ENCODE measurements around the gene STIL.
"Not testable (repeated sequence)": the region's sequence is repeated elsewhere in the genome, so short reads cannot be mapped to it uniquely, and the experiment has no call there.

The STIL gene

GRCh38 chr1:47323599-47324031 lies 9.7 kb upstream of the STIL start:
- in situ Hi-C loops (cut with MboI; ENCODE audit: low sequenced_read_pairs), result no loop called here

DNA sequence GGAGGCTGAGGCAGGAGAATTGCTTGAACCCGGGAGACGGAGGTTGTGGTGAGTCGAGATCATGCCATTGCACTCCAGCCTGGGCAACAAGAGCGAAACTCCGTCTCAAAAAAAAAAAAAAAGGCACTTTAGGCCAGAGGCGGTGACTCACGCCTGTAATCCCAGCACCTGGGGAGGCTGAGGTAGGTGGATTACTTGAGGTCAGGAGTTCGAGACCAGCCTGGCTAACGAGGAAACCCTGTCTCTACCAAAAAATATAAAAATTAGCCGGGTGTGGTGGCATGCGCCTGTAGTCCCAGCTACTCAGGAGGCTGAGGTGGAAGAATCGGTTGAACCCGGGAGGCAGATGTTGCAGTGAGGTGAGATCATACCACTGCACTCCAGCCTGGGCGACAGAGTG lies 6.0 kb upstream of the STIL start:
- in situ Hi-C loops (cut with MboI; ENCODE audit: low sequenced_read_pairs), result not testable (repeated sequence)

- in situ Hi-C loops (cut with MboI; ENCODE audit: low sequenced_read_pairs), result no loop called here
Observed at GRCh38 chr1:47317841-47318240, 3.9 kb upstream of the STIL start.

DNA sequence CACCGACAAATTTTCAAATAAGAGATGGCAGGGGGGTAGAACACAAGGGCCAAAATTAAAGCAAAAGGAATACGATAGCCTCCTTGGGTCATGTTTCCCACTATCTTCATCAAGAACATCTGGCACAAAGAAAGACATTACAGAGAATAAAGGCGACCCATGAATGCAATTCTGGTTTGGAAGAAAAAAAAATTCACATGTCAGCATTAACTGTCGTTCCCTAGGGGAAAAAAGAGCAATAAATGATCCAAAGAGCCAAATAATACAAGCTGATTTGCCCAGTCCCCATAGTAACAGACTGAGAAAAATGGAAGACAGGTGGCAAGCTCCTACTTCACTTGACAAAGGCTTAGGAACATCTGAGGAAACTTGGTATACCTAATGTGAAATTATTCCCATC lies 4.5 kb downstream of the STIL start:
- in situ Hi-C loops (cut with MboI; ENCODE audit: low sequenced_read_pairs), result no loop called here

- in situ Hi-C loops (cut with MboI; ENCODE audit: low sequenced_read_pairs), result no loop called here
Observed at GRCh38 chr1:47302472-47302871, 11.5 kb downstream of the STIL start.

GRCh38 chr1:47298025-47298699 lies 15.8 kb downstream of the STIL start:
- in situ Hi-C loops (cut with MboI; ENCODE audit: low sequenced_read_pairs), result no loop called here

DNA sequence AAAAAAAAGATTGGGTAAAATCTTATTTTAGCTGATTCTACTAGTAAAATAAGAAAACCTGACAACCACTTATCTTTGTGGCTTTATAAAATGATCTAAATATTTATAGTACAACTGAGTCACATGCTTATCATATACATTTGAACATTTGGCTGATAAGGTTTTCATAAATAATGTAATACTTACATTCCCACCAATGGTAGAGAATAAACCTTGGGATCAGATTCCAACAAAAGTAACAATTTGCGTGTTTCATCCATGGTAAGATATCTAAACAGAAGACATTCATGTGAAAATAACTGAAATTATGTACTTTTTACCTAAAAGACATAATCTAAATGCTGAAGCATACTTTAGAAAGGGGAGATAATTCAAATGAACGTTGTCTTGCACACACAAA lies 18.4 kb downstream of the STIL start:
- in situ Hi-C loops (cut with MboI; ENCODE audit: low sequenced_read_pairs), result no loop called here

GRCh38 chr1:47294863-47295262 lies 19.1 kb downstream of the STIL start:
- in situ Hi-C loops (cut with MboI; ENCODE audit: low sequenced_read_pairs), result not testable (repeated sequence)

GRCh38 chr1:47288116-47288515 lies 25.8 kb downstream of the STIL start:
- in situ Hi-C loops (cut with MboI; ENCODE audit: low sequenced_read_pairs), result not testable (repeated sequence)

DNA sequence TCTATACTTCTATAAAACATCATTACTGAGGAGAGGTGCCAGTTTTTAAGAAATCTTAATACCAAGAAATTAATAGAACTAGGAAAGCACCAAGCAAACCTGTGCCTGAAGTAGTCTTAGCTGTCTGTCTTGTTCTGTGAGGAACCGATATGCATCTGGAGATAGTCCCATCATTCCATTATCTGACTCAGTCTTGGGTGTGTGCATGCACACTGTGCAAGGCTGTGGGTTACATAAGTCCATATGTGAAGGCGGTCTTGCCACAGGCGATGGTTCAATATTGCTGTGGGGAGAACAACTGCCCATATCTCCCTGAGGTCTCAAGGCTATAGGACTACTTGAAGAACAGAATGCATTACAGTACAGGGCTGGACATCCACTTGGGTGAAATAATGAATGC lies 33.8 kb downstream of the STIL start:
- in situ Hi-C loops (cut with MboI; ENCODE audit: low sequenced_read_pairs), result no loop called here

DNA sequence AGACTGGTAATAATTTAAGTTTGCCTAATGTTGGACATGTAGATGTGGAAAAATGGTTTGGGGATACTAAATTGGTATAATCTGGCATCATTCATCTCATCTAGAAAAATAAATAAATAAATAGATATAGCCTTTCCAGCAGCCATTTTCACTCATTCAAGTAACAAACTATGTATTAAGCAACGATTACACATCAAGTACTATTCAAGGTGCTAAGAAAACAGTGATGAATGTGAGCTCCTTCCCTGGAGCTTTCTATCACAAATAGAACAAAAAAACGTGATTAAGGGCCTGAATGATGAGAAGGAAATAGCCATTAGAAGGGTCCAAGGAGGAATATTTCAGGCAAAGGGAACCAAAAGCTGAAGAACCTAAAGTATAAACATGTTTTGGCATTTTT lies 37.1 kb downstream of the STIL start:
- in situ Hi-C loops (cut with MboI; ENCODE audit: low sequenced_read_pairs), result no loop called here

DNA sequence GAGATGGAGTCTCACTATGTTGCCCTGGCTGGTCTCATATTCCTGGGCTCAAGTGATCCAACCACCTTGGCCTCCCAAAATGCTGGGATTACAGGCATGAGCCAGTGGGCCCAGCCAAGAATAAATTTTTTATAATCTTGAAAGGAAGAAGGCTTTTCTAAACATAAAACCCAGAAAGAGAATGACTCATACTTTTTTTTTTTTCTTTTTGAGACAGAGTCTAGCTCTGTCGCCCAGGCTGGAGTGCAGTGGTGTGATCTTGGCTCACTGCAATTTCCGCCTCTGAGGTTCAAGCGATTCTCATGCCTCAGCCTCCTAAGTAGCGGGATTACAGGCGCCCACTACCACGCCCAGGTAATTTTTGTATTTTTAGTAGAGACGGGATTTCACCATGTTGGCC lies 38.1 kb downstream of the STIL start:
- in situ Hi-C loops (cut with MboI; ENCODE audit: low sequenced_read_pairs), result not testable (repeated sequence)

- in situ Hi-C loops (cut with MboI; ENCODE audit: low sequenced_read_pairs), result not testable (repeated sequence)
Observed at GRCh38 chr1:47265529-47265928, 48.4 kb downstream of the STIL start.

GRCh38 chr1:47262787-47263413 lies 51.0 kb downstream of the STIL start:
- in situ Hi-C loops (cut with MboI; ENCODE audit: low sequenced_read_pairs), result no loop called here

GRCh38 chr1:47257224-47257623 lies 56.7 kb downstream of the STIL start:
- in situ Hi-C loops (cut with MboI; ENCODE audit: low sequenced_read_pairs), result no loop called here

DNA sequence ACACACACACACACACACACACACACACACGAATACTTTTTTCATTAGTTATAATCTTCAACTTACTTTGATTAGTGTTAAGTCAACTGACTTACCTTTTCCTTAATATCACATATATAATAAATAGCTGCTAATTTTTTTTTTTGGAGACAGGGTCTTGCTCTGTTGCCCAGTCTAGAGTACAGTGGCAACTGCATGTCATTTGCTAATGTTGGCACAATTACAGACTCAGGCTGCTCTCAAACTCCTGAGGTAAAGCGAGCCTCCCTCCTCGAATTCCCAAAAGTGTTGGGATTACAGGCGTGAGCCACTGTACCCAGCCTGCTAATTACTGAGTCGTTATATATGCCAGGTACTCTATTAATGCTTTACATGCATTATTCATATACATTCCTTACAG lies 61.2 kb downstream of the STIL start:
- in situ Hi-C loops (cut with MboI; ENCODE audit: low sequenced_read_pairs), result no loop called here

DNA sequence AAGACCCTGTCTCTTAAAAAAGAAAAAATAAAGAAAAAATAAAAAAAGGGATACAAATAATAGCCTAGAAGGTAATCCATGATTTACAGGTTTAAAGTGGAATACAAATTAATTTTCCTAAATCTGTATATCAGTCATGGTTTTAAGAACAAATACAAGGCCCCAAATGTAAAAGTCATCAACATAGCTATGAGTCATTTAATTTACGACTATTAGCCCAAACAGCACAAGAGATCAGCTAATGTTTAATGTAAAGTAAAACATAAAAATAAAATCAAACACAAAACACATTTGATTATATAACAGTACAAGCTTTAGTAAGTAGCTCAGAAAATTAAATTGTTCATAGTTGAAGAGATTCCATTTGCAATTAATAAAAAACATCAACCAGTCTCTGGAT lies 61.6 kb downstream of the STIL start:
- in situ Hi-C loops (cut with MboI; ENCODE audit: low sequenced_read_pairs), result no loop called here

DNA sequence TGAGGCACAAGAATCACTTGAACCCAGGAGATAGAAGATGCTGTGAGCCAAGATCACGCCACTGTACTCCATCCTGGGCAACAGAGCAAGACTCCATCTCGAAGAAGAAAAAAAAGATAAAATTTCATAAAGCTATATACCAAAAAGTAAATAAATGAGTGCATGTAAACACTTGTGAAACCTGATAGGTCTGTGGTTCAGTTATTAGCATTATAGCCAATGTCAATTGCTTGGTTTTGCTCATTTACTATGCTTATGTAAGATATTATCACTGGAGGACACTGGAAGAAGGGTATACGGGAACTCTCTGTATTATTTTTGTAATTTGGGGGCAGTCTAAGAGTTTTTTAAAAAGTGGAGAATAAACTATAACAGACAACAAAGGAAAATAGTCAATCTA lies 64.2 kb downstream of the STIL start:
- in situ Hi-C loops (cut with MboI; ENCODE audit: low sequenced_read_pairs), result no loop called here

- in situ Hi-C loops (cut with MboI; ENCODE audit: low sequenced_read_pairs), result no loop called here
Observed at GRCh38 chr1:47244339-47244862, 69.5 kb downstream of the STIL start.

DNA sequence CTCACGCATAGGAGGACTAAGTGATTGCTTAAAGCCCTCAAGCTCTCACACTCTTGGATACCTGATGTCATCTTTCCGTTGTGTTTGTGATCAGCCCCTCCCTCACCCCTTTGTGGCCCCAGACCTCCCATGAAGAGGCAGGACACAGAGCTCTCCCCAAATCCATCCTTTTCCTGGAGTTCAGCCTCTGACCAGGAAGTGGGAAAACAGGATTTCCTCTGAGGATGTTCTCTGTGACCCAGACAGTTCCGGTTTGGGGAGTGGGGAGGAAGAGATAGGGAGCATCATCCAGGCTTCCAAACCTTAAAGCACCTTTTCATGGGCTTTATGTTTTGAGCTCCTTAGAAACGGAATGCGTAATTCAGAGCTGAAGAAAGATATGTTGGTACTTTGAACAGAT lies 70.0 kb downstream of the STIL start:
- in situ Hi-C loops (cut with MboI; ENCODE audit: low sequenced_read_pairs), result no loop called here

GRCh38 chr1:47241114-47242113 lies 72.5 kb downstream of the STIL start:
- in situ Hi-C loops (cut with MboI; ENCODE audit: low sequenced_read_pairs), result no loop called here
